NCI-H2107 (cell line): ENCODE data around the gene ZNF500.

Experiments
- DNase-seq: peaks from one replicate; lab custom pipeline; 2025; lab: John Stamatoyannopoulos, UW

ZNF500 gene

GRCh38 chr16:4704491-4704890 is 62.5 kb downstream of the ZNF500 start:
- DNase-seq = no peak

DNA sequence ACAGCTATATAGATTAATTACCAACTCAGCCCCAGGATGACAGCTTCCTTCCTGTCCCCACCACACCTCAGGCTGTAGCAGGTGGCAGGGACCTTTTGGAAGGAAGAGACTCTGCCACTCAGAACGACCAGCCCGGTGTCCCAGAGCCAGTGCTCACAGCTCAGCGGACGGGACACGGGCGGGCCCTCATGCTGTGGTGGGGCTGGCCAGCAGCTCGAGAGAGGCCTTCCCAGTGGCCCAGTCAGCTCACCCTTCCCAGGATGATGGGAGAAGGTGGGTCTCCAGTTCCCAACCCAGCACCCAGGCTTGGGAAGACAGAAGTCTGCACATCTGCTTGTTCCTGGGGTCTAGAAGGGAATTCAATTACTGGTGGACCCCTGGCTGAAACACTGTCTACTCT is 63.1 kb downstream of the ZNF500 start:
- no peak for DNase-seq

- no peak for DNase-seq
These were observed 64.5 kb downstream of the ZNF500 start for GRCh38 chr16:4702466-4702808.

- no peak for DNase-seq
These were observed 65.0 kb downstream of the ZNF500 start for GRCh38 chr16:4701791-4702465.

GRCh38 chr16:4700997-4701743 is 65.8 kb downstream of the ZNF500 start:
- no peak for DNase-seq

DNA sequence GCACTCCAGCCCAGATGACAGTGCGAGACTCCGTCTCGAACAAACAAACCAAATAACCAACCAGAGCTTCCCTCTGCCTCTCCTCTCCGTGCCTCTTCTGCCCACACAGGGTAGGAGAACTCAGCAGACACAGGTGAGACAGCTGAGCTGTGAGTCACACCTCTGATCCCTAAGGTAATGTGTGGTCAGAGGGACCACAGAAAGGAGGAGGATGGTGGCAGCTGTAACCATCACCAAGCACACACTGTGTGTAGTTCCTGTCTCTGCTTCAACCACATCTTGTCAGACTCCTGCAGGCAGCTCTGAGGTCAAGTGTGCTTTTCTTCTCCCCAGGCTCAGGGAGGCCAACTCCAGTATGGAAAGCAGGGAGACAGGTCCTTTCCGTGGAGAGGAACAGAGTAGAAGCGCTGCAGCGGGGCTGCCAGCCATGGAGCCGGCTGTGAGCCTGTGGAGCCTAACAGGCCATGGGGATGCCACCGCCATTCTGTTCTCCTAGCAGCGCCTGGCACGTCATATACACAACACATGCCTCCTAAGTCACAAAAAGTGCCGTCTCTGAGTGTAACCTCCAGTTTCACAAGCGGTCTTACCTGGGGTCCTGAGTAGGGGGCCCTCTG is 66.5 kb downstream of the ZNF500 start:
- no peak for DNase-seq

DNA sequence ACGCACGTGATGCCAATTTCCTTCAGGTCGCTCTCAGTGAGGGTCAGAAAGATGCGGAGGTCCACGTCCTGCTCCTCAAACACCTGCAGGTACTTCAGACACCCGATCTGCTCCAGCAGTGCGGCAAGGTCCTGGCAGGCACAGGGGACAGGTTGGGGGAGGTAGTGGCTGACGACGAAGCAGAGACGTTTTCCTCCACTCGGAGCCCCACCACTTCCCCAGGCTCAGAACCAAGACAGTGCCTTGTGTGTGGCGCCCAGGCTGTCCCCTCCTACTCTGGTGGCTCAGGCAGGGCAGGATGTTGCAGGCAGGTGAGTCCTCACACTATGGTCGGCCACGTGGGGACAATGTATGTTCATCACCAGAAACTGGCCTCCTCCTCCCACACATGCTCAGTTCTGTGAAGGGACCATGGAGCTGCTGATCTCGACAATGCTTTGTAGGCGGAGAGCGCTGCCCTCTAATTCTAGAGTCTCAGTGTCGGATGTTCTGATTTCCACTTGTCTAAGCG is 67.9 kb downstream of the ZNF500 start:
- DNase-seq = no peak

GRCh38 chr16:4698321-4699045 is 68.5 kb downstream of the ZNF500 start:
- DNase-seq = no peak
